NCI-H2227 treated with DMSO at 0.1 percent for 48 hours (cell line): ENCODE data around the gene NPC2.
"Not testable (repeated sequence)": the region's sequence is repeated elsewhere in the genome, so short reads cannot be mapped to it uniquely, and the experiment has no call there.

Experiments used
- DNase-seq: peaks from one replicate; lab custom pipeline; 2025; lab: John Stamatoyannopoulos, UW

Gene NPC2

GRCh38 chr14:74469548-74470518 is 23.3 kb downstream of the NPC2 start:
- DNase-seq: no peak

GRCh38 chr14:74468513-74468912 is 24.6 kb downstream of the NPC2 start:
- no peak for DNase-seq

DNA sequence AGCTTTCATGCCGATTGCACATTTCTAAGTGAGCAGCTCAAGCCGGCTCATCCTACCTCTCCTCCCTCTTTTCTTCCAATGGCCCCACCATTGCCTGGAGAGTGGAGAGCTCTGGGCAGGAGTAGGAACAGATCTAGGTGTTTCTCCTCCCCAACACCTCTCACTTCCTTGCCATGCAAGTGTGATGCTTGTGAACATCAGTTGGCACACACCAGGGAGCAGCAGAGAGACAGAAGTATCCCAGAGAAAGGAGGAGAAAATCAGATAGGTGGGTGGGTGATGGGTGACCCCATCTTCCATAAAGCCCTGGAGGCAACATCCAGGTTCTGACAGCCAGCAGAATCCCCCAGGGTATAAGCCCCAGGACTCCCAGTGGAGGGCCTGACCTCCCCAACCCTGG is 27.8 kb downstream of the NPC2 start:
- no peak for DNase-seq

- no peak for DNase-seq
Observed at GRCh38 chr14:74464785-74465184, 28.3 kb downstream of the NPC2 start.

- no peak for DNase-seq
Observed at GRCh38 chr14:74463697-74464096, 29.4 kb downstream of the NPC2 start.

GRCh38 chr14:74462993-74463392 is 30.1 kb downstream of the NPC2 start:
- DNase-seq: no peak

DNA sequence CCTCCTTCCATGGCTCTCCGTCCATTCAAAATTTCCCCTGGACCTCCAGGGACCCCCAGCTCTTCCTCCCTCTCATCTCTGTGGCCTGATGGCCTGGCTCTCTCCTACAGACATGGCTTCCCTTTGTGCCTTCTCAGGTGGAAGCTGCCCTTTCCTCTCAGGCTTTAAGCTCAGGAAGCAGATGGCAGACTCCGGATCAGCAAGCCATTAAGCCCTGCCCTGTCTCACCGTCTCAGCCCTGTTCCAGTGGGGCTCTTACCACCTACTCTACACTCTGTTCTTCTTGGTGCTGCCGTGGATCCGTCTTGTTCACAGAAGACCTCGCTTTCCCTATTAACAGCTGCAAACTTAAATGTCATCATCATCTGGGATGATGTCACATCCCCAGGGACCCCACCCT is 33.1 kb downstream of the NPC2 start:
- DNase-seq: no peak

DNA sequence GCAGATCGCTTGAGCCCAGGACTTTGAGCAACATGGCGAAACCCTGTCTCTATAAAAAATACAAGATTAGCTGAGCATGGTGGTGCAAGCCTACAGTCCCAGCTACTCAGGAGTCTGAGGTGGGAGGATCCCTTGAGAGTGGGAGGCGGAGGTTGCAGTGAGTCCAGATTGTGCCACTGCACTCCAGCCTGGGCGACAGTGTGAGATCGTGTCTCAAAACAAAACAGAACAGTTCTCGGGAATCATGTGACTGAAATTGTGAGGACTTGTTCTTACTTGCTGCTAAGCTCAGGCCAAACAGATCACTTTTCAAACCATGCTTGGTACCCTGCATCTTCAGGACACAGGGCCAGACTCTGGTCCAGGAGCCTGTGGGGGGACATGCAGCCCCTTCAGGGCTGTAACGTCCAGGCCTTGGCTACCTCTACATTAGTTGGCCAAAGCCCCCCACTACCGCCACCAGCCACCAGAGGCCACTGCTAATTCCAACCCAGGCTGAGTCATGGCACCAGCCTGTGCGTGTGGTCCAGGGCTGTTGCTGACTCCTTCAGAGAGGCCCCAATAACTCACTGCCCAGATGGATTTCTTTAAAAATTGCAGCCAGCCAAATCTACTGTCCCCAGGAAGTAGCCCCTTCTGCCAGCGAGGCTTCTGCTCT is 33.7 kb downstream of the NPC2 start:
- no peak for DNase-seq

- DNase-seq: no peak
Observed at GRCh38 chr14:74457565-74457895, 35.6 kb downstream of the NPC2 start.

DNA sequence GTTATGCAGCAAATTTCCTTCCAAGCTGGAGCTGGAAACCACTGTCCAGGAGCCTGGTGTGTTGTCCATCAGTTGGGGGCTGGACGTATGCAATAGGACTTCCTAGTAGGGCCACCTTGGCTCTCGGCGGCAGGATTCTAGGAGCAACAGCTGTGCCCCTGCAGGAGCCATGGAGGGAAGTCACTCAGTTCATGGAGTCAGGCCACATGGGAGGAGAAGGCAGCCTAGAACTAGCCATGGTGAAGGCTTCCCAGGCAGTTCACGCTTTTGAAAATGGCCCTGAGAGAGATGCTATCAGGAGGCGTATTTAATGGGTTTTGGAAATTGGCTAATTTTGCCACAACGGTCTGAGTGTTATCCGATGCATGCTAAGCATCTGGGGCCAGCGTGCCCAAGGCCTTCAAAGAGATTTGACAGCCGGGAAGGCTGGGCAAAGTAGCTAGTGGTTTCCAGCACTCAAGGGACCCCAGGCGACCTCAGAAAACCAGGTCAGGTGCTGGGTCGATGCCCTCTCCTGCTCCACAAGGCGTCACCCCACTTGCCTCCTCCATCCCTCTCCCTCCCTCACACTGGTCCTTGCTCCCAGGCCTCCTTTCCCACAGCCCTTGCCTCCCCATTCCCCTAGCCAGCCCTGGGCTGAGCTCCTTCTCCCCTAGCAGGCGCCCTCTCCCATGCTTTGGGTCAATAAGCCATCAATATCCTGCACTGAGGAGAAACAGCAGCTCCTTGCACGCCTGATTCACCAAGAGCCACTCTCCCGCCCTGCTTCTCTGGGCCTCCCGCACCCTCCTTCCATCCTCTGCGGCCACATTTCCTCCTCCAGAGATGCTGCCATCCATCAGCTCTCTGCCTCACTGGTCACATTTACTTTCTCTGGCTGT is 36.2 kb downstream of the NPC2 start:
- DNase-seq: no peak

DNA sequence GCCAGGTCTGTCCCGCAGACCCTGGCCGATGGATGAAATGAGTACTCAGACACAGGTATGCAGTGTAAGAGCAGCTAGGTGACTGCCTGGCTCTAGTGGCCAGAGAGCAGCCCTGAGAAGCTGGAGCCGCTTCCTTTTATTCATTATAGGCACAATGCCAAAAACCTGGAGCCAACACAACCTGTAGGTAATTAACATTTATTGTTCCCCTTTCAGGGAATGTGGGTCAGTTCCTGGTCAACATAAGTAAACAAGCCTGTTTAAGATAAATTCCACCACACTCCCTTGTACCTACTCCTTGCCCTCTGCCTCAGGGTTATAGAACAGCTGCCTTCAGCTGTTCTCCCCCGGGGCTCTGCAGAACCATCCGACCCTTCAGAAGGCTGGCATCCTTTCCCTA is 38.7 kb downstream of the NPC2 start:
- not testable (repeated sequence) for DNase-seq

GRCh38 chr14:74444866-74445265 is 48.2 kb downstream of the NPC2 start:
- DNase-seq: no peak

DNA sequence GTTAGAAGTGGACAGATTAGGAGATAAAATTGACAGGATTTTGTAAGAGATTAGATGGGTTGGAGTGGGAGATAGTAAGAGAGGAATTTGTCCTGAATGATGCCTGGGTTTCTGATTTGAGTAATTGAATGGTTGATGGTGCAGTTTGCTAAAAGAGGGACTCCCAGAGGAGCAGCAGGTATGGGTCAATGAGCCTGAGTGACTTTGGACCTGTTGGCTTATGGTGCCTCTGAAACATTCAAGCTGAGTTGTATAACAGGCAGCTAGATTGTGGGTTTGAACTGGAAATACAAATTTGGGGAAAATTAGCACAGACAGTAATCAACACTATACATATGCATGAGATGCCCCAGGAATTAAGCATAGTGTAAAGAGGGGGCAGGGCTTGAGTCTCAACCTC is 50.3 kb downstream of the NPC2 start:
- DNase-seq: no peak

DNA sequence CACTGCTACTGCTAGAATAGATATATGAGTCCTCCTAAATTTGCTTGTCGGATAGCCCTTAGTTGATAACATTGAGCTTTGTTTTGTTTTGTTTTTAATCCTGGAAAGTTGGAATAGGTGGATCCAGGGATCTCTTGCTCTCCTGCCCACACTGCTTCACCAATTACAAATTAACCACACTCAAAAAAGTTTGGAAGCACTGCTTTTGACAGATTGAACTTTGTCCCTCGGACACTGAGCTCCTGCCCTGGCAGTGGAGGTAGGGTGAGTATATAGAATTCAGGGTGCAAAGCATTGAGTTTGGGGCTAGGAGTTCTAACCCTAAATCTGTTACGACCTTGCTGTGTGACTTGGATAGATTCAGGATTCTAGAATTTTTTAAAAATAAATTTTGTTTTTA is 52.0 kb downstream of the NPC2 start:
- DNase-seq: no peak

DNA sequence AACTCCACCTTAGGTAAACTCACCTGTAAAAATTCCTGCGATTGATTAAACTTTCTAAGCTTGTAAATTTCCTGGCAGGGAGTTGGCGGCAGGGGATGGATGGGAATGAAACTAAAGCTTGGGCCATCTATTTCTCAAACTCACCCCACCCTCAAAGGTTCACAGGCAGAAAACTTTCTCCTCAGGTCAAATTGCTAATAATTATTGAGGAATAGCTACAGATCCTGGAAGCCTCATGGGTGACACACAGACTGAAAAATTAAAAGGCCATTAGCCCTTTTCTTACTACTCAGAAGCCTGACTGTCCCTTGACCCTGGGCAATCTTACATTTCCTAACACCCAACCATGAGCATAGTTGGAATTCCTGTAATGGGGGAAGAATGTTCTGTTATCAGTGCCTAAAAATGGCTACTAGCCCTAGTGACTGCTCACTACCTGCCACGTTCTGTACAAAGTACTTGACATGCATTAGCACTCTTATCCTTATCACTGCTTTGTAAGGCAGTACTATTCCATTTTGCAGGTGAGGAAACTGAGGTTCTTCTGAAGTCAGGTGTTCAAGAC is 54.7 kb downstream of the NPC2 start:
- no peak for DNase-seq

DNA sequence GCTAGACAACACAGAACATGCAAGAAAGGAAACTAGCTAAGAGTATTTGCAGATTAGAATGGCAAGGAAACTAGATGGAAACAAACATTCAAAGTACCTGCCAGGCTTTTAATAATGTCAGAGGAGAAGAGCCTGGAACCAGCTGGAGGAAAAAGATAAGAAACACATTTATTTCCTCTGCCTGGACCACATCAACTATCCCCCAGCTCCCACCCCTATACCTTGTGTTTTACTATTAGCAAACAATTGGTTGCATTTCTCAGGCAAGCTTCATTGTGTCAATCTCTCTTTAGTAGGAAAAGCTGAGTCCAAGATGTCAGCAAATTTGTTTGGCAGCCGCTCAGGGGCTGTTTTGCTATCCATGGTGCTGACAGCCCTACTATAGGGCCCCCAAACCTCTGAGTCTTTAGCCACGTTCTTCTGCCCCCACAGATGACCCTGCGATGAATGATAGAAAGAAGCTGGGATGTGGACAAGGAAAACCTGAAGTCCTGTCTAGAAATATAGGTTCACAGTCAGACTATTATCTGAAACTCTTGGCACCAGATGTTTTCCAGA is 55.5 kb downstream of the NPC2 start:
- no peak for DNase-seq

GRCh38 chr14:74434294-74434693 is 58.8 kb downstream of the NPC2 start:
- DNase-seq: no peak

- no peak for DNase-seq
Observed at GRCh38 chr14:74429991-74430390, 63.1 kb downstream of the NPC2 start.
